K562 (cell line): ENCODE measurements around the gene LRIT3. TPM values are rescaled to one million over a fixed set of nuclear protein-coding genes. Genes with fewer than 3 reads are reported as not detected.

Source experiments
- ATAC-seq: fragments of 200-7000 bp; cut with Tn5 transposase; 3 replicates; pipeline ENCODE4 v1.9.1; 2020; ENCODE audit warnings: moderate library complexity
- BruUV-seq: library from RNA; stranded (reverse); fragments of 400-500 nt; replicated peaks from 2 replicates; lab custom pipeline; 2021; lab: Mats Ljungman, UMichigan
- CTCF ChIA-PET: fragments of 300-600 bp; formaldehyde crosslinking; extraction: SDS; loops from one replicate; lab custom pipeline; 2021; ENCODE audit warnings: low intra/inter-chr PET ratio; lab: Yijun Ruan, JAX
- POLR2A ChIA-PET: fragments of 300-600, 350-650 bp; sonication (Branson Sonifier 250); formaldehyde crosslinking; extraction: SDS; loops from one replicate; lab custom pipeline; 2021; ENCODE audit warnings: antibody characterized with exemption, inconsistent platforms; lab: Yijun Ruan, JAX
- DNase-seq, 4 experiments: peaks; one replicate each; pipeline versions ENCODE4 v3.0.0 to v3.0.0-alpha.2; 2011 to 2018; ENCODE audit warnings: low spot score in 3 of 4, mixed read lengths in 3 of 4; ENCODE audit errors: extremely low read depth in 1 of 4
- FAIRE-seq: peaks from 2 replicates; lab custom pipeline; 2011; peaks lifted over from hg19 to GRCh38; lab: Jason Lieb, UNC
- H2AFZ ChIP-seq: 2 replicates; pipeline ENCODE4 v1.6.0; 2011; ENCODE audit warnings: low read depth, low read length, control low read depth, inconsistent platforms
- H3K27ac ChIP-seq: fragments of 200-600 bp; 3 replicates; pipeline ENCODE4 v1.8.0; 2011; ENCODE audit warnings: low read depth, mild to moderate bottlenecking, control low read depth, inconsistent platforms, low read length, moderate library complexity, mixed read lengths; ENCODE audit errors: extremely low read depth
- H3K27me3 ChIP-seq, 2 experiments: fragments of 300-600 bp in 1 of 2; 2 replicates in 1 of 2; 3 replicates in 1 of 2; pipeline versions ENCODE4 v1.6.0 to v1.8.0; 2011; ENCODE audit warnings: inconsistent platforms in 2 of 2, low read length in 2 of 2, mild to moderate bottlenecking in 1 of 2, mixed read lengths in 1 of 2, moderate library complexity in 1 of 2; ENCODE audit not compliant: control insufficient read depth in 2 of 2, insufficient read depth in 2 of 2
- H3K36me3 ChIP-seq: fragments of 300-600 bp; 3 replicates; pipeline ENCODE4 v1.8.0; 2011; ENCODE audit warnings: mild to moderate bottlenecking, low read length, inconsistent platforms; ENCODE audit not compliant: control insufficient read depth, insufficient read depth
- H3K4me1 ChIP-seq, 2 experiments: fragments of 200-600 bp in 1 of 2; replicated peaks in 1 of 2; 2 replicates in 1 of 2; 3 replicates in 1 of 2; pipeline versions ENCODE4 v1.5.1 to v1.8.0; 2011; ENCODE audit warnings: inconsistent platforms in 2 of 2, low read length in 2 of 2, mild to moderate bottlenecking in 1 of 2, mixed read lengths in 1 of 2, moderate library complexity in 1 of 2; ENCODE audit not compliant: control insufficient read depth in 2 of 2, insufficient read depth in 2 of 2
- H3K4me2 ChIP-seq: 2 replicates; pipeline ENCODE4 v1.6.1; 2011; ENCODE audit warnings: low read length, control low read depth, inconsistent platforms, mixed read lengths; ENCODE audit not compliant: insufficient read depth
- H3K4me3 ChIP-seq: fragments of 200-600 bp; sonication (generic), shearing (Covaris generic); 2 replicates; pipeline ENCODE4 v1.5.1; 2016; ENCODE audit warnings: control low read depth, inconsistent platforms
- H3K79me2 ChIP-seq: fragments of 200-600 bp; 3 replicates; pipeline ENCODE4 v1.8.0; 2011; ENCODE audit warnings: low read length, inconsistent platforms; ENCODE audit not compliant: control insufficient read depth, insufficient read depth
- H3K9ac ChIP-seq, 2 experiments: 2 replicates each; pipeline versions ENCODE4 v1.6.0 to v1.6.1; 2011; ENCODE audit warnings: low read depth in 2 of 2, low read length in 2 of 2, control low read depth in 1 of 2, inconsistent platforms in 1 of 2, mild to moderate bottlenecking in 1 of 2, mixed read lengths in 1 of 2; ENCODE audit not compliant: insufficient read depth in 1 of 2
- H3K9me1 ChIP-seq: one replicate; pipeline ENCODE4 v1.6.0; 2011; ENCODE audit warnings: inconsistent platforms, mild to moderate bottlenecking, low read length, moderate library complexity; ENCODE audit not compliant: control insufficient read depth, insufficient read depth
- H3K9me3 ChIP-seq: replicated peaks from 2 replicates; pipeline ENCODE4 v1.5.1; 2011; ENCODE audit warnings: low read depth, low read length, inconsistent platforms; ENCODE audit not compliant: control insufficient read depth, insufficient read depth
- H4K20me1 ChIP-seq: replicated peaks from 2 replicates; pipeline ENCODE4 v1.6.1; 2011; ENCODE audit warnings: low read length, inconsistent platforms, mixed read lengths; ENCODE audit not compliant: control insufficient read depth, insufficient read depth
- KAT7 ChIP-seq: sonication (generic); formaldehyde crosslinking; IDR thresholded peaks from 2 replicates; pipeline ENCODE4 v1.8.0; 2022; ENCODE audit warnings: missing genetic modification reagents, mild to moderate bottlenecking, borderline replicate concordance
- KLF6 ChIP-seq: fragments of 250-450 bp; sonication (Bioruptor Pico); IDR thresholded peaks from 2 replicates; pipeline ENCODE4 v1.4.0; 2020; ENCODE audit warnings: mild to moderate bottlenecking, moderate library complexity, borderline replicate concordance
- SMAD4 ChIP-seq: fragments of 250-450 bp; sonication (Bioruptor Pico); conservative IDR thresholded peaks from 2 replicates; pipeline ENCODE4 v1.8.0; 2021; ENCODE audit warnings: inconsistent platforms, mild to moderate bottlenecking, moderate library complexity
- SPI1 ChIP-seq: IDR thresholded peaks from 2 replicates; pipeline ENCODE4 v1.6.1; 2011; ENCODE audit warnings: low read depth, low read length, control low read depth, borderline replicate concordance
- ZNF785 ChIP-seq: fragments of 250-450 bp; sonication (Bioruptor Pico); IDR thresholded peaks from 2 replicates; pipeline ENCODE4 v1.4.0; 2020; ENCODE audit warnings: mild to moderate bottlenecking
- in situ Hi-C: fragments of 300-500 bp; cut with MboI; formaldehyde crosslinking; loops from 4 replicates; pipeline ENCODE4 v1.15.0; 2018; ENCODE audit warnings: inconsistent platforms, mixed read lengths
- intact Hi-C: fragments of 100-400 bp; cut with micrococcal nuclease; formaldehyde crosslinking; loops from 2 replicates; pipeline ENCODE4 v1.14.2; 2022
- polyA plus RNA-seq, 8 experiments: library from polyadenylated mRNA; depleted of rRNA in 4 of 8; stranded (reverse) in 5 of 8; unstranded in 3 of 8; fragments of >200 nt; fragmentation: Nextera tagmentation in 2 of 8; fragmentation: Illumina TruSeq in 1 of 8; extraction: Ambion mirVana in 2 of 8; extraction: Trizol in 1 of 8; gene quantifications; 2 replicates each; pipeline versions ENCODE4 v1.2.1 to v1.2.3, GENCODE V29; 2011 to 2014; ENCODE audit warnings: inconsistent platforms in 1 of 8, missing spikeins in 1 of 8
- total RNA-seq, 7 experiments: library from RNA; depleted of rRNA in 6 of 7; stranded (reverse); fragments of >200 nt in 6 of 7; fragmentation: Illumina TruSeq in 2 of 7; extraction: Trizol in 2 of 7; gene quantifications; 2 replicates each; pipeline versions ENCODE4 v1.2.1 to v1.2.3, GENCODE V29; 2011 to 2021; ENCODE audit warnings: low replicate concordance in 1 of 7
- TF ChIP-seq, protein P1 (sequence below): sonication (generic); formaldehyde crosslinking; IDR thresholded peaks from 2 replicates; pipeline ENCODE4 v1.8.0; 2022; ENCODE audit warnings: mild to moderate bottlenecking, missing genetic modification reagents, borderline replicate concordance
- TF ChIP-seq, protein P2 (sequence below): fragments of 450-650 bp; formaldehyde crosslinking; IDR thresholded peaks from 2 replicates; pipeline ENCODE4 v1.4.0; 2020; ENCODE audit warnings: mild to moderate bottlenecking, moderate library complexity
- TF ChIP-seq, protein P3 (sequence below): fragments of 250-450 bp; sonication (Bioruptor Pico); IDR thresholded peaks from 2 replicates; pipeline ENCODE4 v1.4.0; 2020; ENCODE audit warnings: borderline replicate concordance

The LRIT3 gene
- total and polyA plus RNA-seq, 9 of the 15 experiments (the other 6 are each of a cell fraction or from before 2014, with no cell fraction given) = 0.04 to 0.10 (median 0.04) TPM; not detected in 4

DNA sequence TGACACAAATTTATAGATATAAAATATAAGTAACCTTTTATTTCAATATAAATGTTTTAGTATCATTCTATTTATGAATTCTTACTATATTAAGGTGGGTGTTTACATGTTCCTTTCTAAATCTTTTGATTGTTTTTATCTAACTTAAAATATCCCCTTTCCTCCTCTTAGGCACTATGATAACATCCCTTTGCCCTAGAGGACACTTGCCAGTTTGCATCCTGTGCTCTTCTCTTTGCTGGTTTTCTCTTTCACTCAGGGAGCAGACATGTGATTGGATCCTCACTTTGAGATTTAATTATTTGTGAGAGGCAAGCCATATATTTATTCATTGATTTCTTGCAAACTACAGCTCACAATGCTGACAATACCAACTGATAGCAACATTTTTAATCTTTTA is 16.2 kb downstream of the LRIT3 start:
- no peak overlapping the region for H3K4me3 ChIP-seq
- FAIRE-seq = no peak
- H3K27me3 ChIP-seq = no peaks in the 10 kb centered on the region
- no peak for ATAC-seq
- H3K4me1 ChIP-seq = no peaks in the 10 kb centered on the region
- no TSS peak for BruUV-seq
- TF ChIP-seq, protein P1, sequence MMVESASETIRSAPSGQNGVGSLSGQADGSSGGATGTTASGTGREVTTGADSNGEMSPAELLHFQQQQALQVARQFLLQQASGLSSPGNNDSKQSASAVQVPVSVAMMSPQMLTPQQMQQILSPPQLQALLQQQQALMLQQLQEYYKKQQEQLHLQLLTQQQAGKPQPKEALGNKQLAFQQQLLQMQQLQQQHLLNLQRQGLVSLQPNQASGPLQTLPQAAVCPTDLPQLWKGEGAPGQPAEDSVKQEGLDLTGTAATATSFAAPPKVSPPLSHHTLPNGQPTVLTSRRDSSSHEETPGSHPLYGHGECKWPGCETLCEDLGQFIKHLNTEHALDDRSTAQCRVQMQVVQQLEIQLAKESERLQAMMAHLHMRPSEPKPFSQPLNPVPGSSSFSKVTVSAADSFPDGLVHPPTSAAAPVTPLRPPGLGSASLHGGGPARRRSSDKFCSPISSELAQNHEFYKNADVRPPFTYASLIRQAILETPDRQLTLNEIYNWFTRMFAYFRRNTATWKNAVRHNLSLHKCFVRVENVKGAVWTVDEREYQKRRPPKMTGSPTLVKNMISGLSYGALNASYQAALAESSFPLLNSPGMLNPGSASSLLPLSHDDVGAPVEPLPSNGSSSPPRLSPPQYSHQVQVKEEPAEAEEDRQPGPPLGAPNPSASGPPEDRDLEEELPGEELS (CRISPR knock-in tag) = no peak
- TF ChIP-seq ZNF785 (CRISPR knock-in tag) (no peak), SPI1 (no peak), KAT7 (CRISPR knock-in tag) (no peak), SMAD4 (no peak), KLF6 (no peak)
- TF ChIP-seq, protein P2, sequence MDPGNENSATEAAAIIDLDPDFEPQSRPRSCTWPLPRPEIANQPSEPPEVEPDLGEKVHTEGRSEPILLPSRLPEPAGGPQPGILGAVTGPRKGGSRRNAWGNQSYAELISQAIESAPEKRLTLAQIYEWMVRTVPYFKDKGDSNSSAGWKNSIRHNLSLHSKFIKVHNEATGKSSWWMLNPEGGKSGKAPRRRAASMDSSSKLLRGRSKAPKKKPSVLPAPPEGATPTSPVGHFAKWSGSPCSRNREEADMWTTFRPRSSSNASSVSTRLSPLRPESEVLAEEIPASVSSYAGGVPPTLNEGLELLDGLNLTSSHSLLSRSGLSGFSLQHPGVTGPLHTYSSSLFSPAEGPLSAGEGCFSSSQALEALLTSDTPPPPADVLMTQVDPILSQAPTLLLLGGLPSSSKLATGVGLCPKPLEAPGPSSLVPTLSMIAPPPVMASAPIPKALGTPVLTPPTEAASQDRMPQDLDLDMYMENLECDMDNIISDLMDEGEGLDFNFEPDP (CRISPR knock-in tag) = no peak
- TF ChIP-seq, protein P3, sequence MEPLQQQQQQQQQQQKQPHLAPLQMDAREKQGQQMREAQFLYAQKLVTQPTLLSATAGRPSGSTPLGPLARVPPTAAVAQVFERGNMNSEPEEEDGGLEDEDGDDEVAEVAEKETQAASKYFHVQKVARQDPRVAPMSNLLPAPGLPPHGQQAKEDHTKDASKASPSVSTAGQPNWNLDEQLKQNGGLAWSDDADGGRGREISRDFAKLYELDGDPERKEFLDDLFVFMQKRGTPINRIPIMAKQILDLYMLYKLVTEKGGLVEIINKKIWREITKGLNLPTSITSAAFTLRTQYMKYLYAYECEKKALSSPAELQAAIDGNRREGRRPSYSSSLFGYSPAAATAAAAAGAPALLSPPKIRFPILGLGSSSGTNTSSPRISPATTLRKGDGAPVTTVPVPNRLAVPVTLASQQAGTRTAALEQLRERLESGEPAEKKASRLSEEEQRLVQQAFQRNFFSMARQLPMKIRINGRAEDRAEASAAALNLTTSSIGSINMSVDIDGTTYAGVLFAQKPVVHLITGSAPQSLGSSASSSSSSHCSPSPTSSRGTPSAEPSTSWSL (CRISPR knock-in tag) = no peak
- CTCF ChIA-PET = no interaction called here
- no peak overlapping the region for H3K9ac ChIP-seq
- H3K4me2 ChIP-seq = no peak overlapping the region
- H2AFZ ChIP-seq = no peak overlapping the region
- H3K9me3 ChIP-seq = 0 out of 2 replicates have a peak, but pooled peaks cover 2% of the 10 kb centered on the region
- H4K20me1 ChIP-seq = no peaks in the 10 kb centered on the region
- intact Hi-C loops = no loop called here
- no peaks in the 10 kb centered on the region for H3K79me2 ChIP-seq
- POLR2A ChIA-PET = interaction anchor here (1.1 kb wide), 1 partner anchor 15 kb away, joined by 4 read pairs; no protein-coding TSS in a partner anchor
- no peak for DNase-seq
- H3K36me3 ChIP-seq = no peaks in the 10 kb centered on the region
- no peaks in the 10 kb centered on the region for H3K9me1 ChIP-seq
- no peak overlapping the region for H3K27ac ChIP-seq
- in situ Hi-C loops = no loop called here
